VCaP (cell line): ENCODE measurements around the gene HMCN1.

Experiments
- H3K27ac ChIP-seq: fragments of 450-650 bp; 2 replicates; pipeline ENCODE4 v1.5.1; 2017
- TF ChIP-seq, protein P1 (sequence below): fragments of 450-650 bp; conservative IDR thresholded peaks from 2 replicates; pipeline ENCODE4 v1.5.1; 2017; ENCODE audit warnings: mild to moderate bottlenecking, moderate library complexity

HMCN1 gene

DNA sequence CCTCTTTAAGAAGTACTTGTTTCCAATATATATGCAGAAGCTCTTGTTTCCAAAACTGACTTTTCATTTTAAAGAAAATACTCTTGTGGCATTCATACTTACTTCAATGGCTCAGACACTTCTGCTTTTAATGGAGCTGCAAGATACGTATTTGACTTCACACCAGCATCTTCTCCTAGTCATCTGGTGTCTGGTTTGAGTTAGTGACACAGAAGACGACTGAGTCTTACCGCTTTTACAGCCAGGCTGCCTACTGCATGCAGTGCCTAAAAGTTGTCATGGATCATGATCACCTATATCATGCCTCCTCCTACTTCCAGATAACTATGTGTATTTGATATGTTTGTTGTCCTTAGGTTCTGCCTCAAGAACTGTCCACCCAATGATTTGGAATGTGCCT, 455.0 kb downstream of the HMCN1 start:
- no peak overlapping the region for H3K27ac ChIP-seq
- TF ChIP-seq, protein P1, sequence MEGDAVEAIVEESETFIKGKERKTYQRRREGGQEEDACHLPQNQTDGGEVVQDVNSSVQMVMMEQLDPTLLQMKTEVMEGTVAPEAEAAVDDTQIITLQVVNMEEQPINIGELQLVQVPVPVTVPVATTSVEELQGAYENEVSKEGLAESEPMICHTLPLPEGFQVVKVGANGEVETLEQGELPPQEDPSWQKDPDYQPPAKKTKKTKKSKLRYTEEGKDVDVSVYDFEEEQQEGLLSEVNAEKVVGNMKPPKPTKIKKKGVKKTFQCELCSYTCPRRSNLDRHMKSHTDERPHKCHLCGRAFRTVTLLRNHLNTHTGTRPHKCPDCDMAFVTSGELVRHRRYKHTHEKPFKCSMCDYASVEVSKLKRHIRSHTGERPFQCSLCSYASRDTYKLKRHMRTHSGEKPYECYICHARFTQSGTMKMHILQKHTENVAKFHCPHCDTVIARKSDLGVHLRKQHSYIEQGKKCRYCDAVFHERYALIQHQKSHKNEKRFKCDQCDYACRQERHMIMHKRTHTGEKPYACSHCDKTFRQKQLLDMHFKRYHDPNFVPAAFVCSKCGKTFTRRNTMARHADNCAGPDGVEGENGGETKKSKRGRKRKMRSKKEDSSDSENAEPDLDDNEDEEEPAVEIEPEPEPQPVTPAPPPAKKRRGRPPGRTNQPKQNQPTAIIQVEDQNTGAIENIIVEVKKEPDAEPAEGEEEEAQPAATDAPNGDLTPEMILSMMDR, result no peak

DNA sequence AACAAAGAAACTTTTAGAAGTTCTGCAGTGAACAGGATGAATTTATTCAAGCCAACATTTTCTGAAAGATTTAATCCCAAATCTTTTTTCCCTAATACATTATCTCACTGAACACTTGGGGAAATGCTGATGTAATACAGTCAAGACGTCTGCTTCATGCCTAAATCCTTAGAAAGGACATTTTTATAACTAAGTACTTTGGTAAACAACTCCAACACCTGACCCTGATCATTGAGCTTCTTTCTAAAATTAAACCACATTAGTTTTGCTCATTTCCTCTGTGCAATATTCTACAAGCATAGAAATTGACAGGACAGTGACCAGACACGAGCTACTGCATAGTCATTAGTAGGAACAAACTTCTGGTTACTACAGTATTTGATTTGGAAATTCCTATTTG, 457.3 kb downstream of the HMCN1 start:
- no peak overlapping the region for H3K27ac ChIP-seq

DNA sequence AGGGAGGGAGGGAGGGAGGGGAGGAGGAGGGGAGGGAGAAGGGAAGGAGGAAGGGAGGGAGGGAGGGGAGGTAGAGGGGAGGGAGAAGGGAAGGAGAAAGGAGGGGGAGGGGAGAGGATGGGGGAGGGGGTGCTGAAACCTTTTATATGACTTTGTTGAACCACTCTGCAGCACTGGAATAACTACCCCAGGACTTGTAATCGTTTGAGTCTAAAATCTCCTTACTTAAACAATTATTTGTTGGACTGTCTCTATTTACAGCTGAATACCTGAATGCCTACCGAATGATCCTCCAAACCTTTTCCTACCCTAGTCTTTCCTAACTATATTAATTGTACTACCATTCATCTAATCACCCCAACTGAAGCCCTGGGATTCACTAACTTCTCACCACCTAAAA, 459.0 kb downstream of the HMCN1 start:
- H3K27ac ChIP-seq, result no peak overlapping the region
- TF ChIP-seq, protein P1, result no peak

More for the DNA sequence above, 457.3 kb downstream of the HMCN1 start:
- TF ChIP-seq, protein P1, result no peak

DNA sequence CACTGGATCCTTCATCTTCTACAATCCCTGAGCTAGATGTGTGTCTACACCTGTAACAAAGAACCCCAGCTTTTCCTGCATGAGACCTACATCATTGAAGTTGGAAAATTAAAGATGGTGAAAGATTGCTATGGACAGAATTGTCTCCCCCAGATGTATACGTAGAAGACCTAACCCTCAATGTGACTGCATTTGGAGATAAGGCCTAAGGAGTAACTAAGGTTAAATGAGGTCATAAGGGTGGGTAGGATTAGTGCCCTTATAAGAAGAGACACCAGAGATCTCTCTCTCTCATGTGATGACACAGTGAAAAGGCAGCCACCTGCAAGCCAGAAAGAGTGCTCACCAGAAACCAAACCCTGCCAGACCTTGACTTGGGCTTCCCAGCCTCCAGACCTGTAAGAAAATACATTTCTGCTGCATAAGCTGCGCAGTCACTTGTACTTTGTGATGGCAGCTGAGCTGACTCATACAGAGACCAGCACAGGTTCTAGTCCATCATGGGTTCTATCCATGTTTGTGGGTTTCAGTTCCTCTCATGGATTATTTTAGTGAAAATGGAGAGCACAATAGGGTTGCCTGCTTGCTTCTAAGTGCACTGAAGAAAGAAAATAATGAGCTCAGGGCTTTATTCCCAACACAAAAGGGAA, 460.0 kb downstream of the HMCN1 start:
- H3K27ac ChIP-seq, result no peak overlapping the region

DNA sequence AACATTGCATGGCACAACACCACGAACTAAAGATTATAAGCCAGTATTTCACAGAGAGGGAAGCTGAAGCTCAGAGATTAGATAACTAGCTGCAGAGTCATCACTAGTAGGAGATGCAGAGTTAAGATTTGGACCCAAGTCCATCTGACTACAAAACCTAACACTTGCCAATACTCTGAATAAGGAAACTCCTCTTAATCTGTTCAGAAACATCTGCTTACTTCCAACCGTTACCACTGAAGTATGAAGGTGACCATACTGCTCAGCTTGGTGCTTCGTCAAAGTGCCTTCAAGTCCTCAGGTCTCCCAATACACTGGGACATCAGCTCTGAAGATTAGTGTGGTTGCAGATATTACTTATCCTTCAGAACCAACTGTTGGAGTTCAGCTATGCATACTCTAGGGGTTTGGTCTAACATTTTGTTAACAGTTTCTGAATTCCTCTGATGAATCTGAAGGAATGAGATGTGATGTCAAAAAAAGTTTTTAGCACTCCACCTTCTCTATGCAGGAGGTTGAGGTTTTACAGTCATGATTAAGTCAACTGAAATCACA, 461.3 kb downstream of the HMCN1 start:
- H3K27ac ChIP-seq, result no peak overlapping the region
- TF ChIP-seq, protein P1, result no peak

More for the DNA sequence above, 460.0 kb downstream of the HMCN1 start:
- TF ChIP-seq, protein P1, result no peak

DNA sequence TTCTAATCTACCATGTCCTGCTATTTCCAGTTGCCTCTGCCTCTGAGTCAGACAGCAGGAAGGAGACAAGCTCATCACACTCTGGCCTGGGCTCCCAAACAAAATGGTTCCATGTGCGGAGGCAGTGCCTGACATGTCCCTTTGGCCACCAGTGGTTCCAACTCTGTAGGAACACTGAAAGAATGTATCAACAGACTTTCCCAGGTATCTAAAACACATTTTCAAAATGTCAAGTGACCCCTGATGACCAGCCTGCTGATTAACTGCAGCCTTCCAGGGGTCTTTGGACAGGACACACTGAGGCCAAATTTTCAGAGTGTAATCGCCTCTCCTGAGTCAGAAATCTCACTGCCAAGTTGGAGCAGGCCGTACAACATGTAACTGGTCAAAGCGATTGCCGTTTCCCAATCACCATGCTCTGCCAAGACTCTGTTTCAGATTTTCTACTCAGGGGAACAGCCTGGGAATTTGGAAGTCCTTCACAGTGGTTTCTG, 468.1 kb downstream of the HMCN1 start:
- TF ChIP-seq, protein P1, result no peak
- no peak overlapping the region for H3K27ac ChIP-seq

DNA sequence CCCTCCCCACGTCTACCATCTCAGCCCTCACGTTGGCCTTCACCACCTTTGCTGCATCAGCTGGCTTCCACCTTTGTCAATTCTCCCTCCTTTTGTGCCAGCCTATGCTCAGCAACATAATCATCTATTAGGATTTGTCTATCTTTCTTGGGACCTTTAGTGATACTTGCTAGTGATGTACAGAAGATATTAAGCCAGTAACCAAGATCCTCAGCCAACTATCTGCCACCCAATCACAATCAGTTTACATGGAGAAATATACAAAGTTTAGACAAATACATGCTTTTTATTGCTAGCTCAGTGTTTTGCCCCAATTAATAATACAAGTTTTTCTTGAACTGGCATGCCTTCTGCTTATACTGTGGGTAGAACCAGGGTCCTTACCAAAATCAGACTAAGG, 468.6 kb downstream of the HMCN1 start:
- TF ChIP-seq, protein P1, result no peak
- H3K27ac ChIP-seq, result no peak overlapping the region
